Cardiac muscle cell (in vitro differentiated cells and primary cell): Measurements from ENCODE around the gene CLDN9. TPM values are rescaled to one million over a fixed set of nuclear protein-coding genes. Genes with fewer than 3 reads are reported as not detected.

Experiments
- DNase-seq, 2 donors: peaks; one replicate each; pipeline versions ENCODE4 v3.0.0 to v3.0.0-alpha.2; 2010 to 2017; ENCODE audit warnings: low read depth in 1 of 2, low spot score in 1 of 2
- H3K27ac ChIP-seq: fragments of 200-600 bp; sonication (generic); 2 replicates; pipeline ENCODE4 v1.5.1; 2016
- H3K27me3 ChIP-seq: fragments of 200-600 bp; sonication (generic); 2 replicates; pipeline ENCODE4 v1.6.0; 2016; ENCODE audit warnings: control low read depth
- H3K36me3 ChIP-seq: fragments of 200-600 bp; sonication (generic); 2 replicates; pipeline ENCODE4 v1.5.1; 2016; ENCODE audit warnings: control low read depth
- H3K4me1 ChIP-seq: fragments of 200-600 bp; sonication (generic); 2 replicates; pipeline ENCODE4 v1.8.1; 2017; ENCODE audit warnings: low read depth, mild to moderate bottlenecking, mixed run types
- H3K4me3 ChIP-seq: fragments of 200-600 bp; sonication (generic); 2 replicates; pipeline ENCODE4 v1.5.1; 2016; ENCODE audit warnings: mild to moderate bottlenecking
- H3K9me3 ChIP-seq: fragments of 200-600 bp; sonication (generic); 2 replicates; pipeline ENCODE4 v1.5.1; 2017; ENCODE audit warnings: low read depth, mild to moderate bottlenecking, control low read depth
- polyA plus RNA-seq: library from polyadenylated mRNA; unstranded; fragments of >200 nt; fragmentation: Nextera tagmentation; extraction: Ambion mirVana; gene quantifications from 2 replicates; pipeline ENCODE4 v1.2.1, GENCODE V29; 2016
- total RNA-seq: library from RNA; depleted of rRNA; stranded (reverse); fragments of >200 nt; gene quantifications from 2 replicates; pipeline ENCODE4 v1.2.3, GENCODE V29; 2016
- TF ChIP-seq, protein P1 (sequence below): IDR thresholded peaks from 2 replicates; pipeline ENCODE4 v1.5.1; 2012; ENCODE audit warnings: low read depth, mild to moderate bottlenecking, low read length

CLDN9 gene
- total and polyA plus RNA-seq, 2 experiments from 2014 or later = 6.3 to 8.5 TPM

DNA sequence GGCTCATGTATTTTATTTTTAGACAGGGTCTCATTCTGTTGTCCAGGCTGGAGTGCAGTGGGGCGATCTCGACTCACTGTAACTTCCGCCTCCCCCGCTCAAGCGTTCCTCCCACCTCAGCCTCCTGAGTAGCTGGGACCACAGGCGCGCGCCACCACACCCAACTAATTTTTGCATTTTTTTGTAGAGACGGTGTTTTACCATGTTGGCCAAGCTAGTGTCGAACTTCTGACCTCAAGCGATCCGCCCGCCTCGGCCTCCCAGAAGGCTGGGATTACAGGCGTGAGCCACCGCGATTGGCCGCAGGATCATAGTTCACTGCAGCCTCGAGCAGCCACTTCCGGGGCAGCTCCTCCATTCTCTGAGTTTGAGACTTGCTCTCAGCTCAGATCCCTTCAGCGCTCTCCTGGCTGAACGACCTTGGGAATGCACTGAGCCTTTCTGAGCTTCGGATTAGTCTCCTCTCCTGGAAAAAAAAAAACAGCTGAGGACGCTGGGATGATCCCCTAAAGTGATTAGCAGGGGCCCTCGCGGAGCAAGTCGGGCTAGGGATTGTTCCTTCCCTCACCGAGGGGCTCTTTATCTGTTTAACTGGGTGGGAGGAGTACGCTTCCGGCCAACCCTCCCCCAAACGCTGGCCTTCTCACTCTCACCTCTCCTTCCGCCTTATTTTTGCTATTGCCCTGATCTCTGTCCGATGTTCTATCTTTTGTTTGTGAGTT lies 31.4 kb upstream of the CLDN9 start:
- Histone ChIP-seq H3K9me3 (no peaks in the 10 kb centered on the region), H3K27me3 (no peaks in the 10 kb centered on the region), H3K27ac (peak overlapping the region; percentile 19), H3K36me3 (no peaks in the 10 kb centered on the region), H3K4me1 (peaks cover 8% of the 10 kb centered on the region), H3K4me3 (no peak overlapping the region)
- peak; percentile 27 to 43 for DNase-seq
- TF ChIP-seq, protein P1, sequence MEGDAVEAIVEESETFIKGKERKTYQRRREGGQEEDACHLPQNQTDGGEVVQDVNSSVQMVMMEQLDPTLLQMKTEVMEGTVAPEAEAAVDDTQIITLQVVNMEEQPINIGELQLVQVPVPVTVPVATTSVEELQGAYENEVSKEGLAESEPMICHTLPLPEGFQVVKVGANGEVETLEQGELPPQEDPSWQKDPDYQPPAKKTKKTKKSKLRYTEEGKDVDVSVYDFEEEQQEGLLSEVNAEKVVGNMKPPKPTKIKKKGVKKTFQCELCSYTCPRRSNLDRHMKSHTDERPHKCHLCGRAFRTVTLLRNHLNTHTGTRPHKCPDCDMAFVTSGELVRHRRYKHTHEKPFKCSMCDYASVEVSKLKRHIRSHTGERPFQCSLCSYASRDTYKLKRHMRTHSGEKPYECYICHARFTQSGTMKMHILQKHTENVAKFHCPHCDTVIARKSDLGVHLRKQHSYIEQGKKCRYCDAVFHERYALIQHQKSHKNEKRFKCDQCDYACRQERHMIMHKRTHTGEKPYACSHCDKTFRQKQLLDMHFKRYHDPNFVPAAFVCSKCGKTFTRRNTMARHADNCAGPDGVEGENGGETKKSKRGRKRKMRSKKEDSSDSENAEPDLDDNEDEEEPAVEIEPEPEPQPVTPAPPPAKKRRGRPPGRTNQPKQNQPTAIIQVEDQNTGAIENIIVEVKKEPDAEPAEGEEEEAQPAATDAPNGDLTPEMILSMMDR = no peak

DNA sequence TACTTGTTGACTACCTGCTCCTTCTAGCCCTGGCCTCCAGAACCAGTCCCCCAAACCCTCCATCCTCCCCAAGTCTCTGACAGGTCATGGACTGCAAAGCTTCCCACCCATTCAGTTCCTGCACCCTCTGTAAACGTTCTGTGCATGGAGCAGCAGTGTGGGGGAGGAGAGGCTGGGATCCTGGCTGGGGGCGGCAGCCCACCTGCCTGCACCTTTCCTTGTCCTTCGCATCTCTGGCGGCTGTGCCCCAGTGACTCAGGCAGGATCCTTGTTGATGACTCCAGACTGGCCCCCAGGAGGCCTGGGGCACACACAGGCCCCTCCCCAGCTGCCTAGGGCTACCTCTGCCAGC lies 30.8 kb upstream of the CLDN9 start:
- no peak for DNase-seq
- H3K27me3 ChIP-seq = no peaks in the 10 kb centered on the region
- no peak overlapping the region for H3K4me3 ChIP-seq
- peak overlapping the region; percentile 19 for H3K27ac ChIP-seq
- no peaks in the 10 kb centered on the region for H3K9me3 ChIP-seq
- TF ChIP-seq, protein P1 = no peak
- H3K4me1 ChIP-seq = peaks cover 8% of the 10 kb centered on the region
- no peaks in the 10 kb centered on the region for H3K36me3 ChIP-seq

DNA sequence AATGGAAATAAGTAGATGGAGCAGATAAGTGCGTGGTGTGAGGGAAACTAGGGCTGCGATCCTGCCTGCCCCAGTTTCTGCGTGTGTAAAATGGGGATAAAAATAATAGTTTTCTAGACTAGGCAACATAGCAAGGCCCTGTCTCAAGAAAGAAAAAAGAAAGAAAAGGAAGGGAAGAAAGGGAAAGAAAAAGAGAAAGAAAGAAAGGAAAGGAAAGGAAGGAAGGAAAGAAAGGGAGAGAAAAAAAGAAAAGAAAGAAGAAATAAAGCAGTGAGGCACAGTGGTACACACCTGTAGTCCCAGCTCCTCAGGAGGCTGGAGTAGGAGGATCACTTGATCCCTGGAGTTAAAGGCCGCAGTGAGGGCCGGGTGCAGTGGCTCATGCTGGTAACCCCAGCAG lies 30.3 kb upstream of the CLDN9 start:
- H3K4me3 ChIP-seq = no peak overlapping the region

GRCh38 chr16:2983706-2984136 lies 29.0 kb upstream of the CLDN9 start:
- Histone ChIP-seq H3K36me3 (no peaks in the 10 kb centered on the region), H3K27me3 (no peaks in the 10 kb centered on the region), H3K9me3 (no peaks in the 10 kb centered on the region), H3K27ac (no peak overlapping the region), H3K4me3 (no peak overlapping the region), H3K4me1 (peaks cover 23% of the 10 kb centered on the region)
- TF ChIP-seq, protein P1 = peak; percentile 86
- DNase-seq = peak; percentile 80 to 82

More for the DNA sequence above, 30.3 kb upstream of the CLDN9 start:
- Histone ChIP-seq H3K9me3 (no peaks in the 10 kb centered on the region), H3K36me3 (no peaks in the 10 kb centered on the region), H3K4me1 (peaks cover 11% of the 10 kb centered on the region), H3K27me3 (no peaks in the 10 kb centered on the region), H3K27ac (no peak overlapping the region)
- no peak for DNase-seq
- TF ChIP-seq, protein P1 = no peak

DNA sequence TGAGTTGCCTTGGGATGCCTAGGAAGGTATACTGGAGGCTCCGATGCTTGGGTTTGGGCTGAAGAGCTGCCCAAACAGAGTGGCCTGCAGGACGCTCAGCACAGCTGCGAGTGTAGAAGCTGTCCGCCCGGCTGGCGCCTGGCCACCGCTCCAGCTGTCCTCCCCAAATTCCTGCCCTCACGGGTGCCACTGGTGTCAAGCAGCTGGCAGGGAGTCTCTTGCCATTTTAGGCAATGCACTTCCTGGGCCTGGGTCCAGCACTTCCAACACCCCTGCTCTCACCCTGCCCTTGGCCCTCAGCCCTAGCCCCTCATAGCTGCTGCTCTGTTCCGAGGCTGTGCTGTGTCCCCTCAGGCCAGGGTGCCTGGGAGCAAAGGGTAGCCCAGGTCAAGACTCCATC lies 27.3 kb upstream of the CLDN9 start:
- no peaks in the 10 kb centered on the region for H3K36me3 ChIP-seq
- H3K27me3 ChIP-seq = no peaks in the 10 kb centered on the region
- no peak overlapping the region for H3K4me3 ChIP-seq
- no peaks in the 10 kb centered on the region for H3K9me3 ChIP-seq
- DNase-seq = no peak
- peaks cover 23% of the 10 kb centered on the region for H3K4me1 ChIP-seq
- H3K27ac ChIP-seq = no peak overlapping the region
- TF ChIP-seq, protein P1 = no peak
